H1 (cell line): ENCODE results near the gene DAB2IP. TPM values are rescaled to one million over a fixed set of nuclear protein-coding genes. Genes with fewer than 3 reads are reported as not detected.

Experiments used
- polyA plus RNA-seq, 7 experiments: library from polyadenylated mRNA; depleted of rRNA in 3 of 7; stranded (reverse) in 5 of 7; unstranded in 2 of 7; fragments of >200 nt in 5 of 7; fragments of 200-250 nt in 2 of 7; gene quantifications; 1 replicate in 5 of 7; 2 replicates in 1 of 7; 4 replicates in 1 of 7; pipeline versions ENCODE4 v1.2.1 to v1.2.3, GENCODE V29; 2011 to 2013; ENCODE audit warnings: missing spikeins in 2 of 7, mixed read lengths in 2 of 7
- total RNA-seq: library from RNA; stranded (reverse); fragmentation: NEBNext Ultra II Directional; extraction: Animal tissue kit (Norgen Biotek cat#: 25700); gene quantifications from 2 replicates; pipeline ENCODE4 v1.2.1, GENCODE V29; 2021
- TF ChIP-seq, protein P1 (sequence below): fragments of 300-600 bp; sonication (generic); IDR thresholded peaks from 2 replicates; pipeline ENCODE4 v1.7.1; 2012; ENCODE audit warnings: low read length, moderate library complexity, mild to moderate bottlenecking, inconsistent platforms; ENCODE audit not compliant: insufficient replicate concordance

DAB2IP gene
- total and polyA plus RNA-seq, 2 of the 8 experiments (the other 6 are each of a cell fraction or from before 2014, with no cell fraction given), result 19.7 to 39.5 TPM

DNA sequence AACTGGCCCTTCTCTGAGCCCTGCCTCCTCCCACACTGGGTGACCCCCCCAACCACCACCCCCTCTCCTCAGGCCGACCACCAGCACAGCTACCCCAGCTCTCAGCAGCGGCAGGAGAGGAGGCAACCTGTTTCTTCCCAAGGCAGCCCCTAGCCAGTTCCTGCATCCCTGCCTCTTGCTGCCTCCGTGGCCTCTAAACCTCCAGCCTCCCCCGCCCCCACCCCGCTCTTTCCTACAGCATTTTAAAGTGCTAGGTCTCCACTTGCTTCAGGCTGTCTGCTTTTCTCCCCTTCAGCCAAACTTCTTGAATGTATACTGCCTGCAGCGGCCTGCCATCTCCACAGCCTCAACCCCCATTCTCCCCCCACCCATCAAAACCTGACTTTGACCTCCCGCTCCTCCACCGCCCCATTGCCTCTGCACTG is 135.6 kb downstream of the DAB2IP start (continued):
- TF ChIP-seq, protein P1, sequence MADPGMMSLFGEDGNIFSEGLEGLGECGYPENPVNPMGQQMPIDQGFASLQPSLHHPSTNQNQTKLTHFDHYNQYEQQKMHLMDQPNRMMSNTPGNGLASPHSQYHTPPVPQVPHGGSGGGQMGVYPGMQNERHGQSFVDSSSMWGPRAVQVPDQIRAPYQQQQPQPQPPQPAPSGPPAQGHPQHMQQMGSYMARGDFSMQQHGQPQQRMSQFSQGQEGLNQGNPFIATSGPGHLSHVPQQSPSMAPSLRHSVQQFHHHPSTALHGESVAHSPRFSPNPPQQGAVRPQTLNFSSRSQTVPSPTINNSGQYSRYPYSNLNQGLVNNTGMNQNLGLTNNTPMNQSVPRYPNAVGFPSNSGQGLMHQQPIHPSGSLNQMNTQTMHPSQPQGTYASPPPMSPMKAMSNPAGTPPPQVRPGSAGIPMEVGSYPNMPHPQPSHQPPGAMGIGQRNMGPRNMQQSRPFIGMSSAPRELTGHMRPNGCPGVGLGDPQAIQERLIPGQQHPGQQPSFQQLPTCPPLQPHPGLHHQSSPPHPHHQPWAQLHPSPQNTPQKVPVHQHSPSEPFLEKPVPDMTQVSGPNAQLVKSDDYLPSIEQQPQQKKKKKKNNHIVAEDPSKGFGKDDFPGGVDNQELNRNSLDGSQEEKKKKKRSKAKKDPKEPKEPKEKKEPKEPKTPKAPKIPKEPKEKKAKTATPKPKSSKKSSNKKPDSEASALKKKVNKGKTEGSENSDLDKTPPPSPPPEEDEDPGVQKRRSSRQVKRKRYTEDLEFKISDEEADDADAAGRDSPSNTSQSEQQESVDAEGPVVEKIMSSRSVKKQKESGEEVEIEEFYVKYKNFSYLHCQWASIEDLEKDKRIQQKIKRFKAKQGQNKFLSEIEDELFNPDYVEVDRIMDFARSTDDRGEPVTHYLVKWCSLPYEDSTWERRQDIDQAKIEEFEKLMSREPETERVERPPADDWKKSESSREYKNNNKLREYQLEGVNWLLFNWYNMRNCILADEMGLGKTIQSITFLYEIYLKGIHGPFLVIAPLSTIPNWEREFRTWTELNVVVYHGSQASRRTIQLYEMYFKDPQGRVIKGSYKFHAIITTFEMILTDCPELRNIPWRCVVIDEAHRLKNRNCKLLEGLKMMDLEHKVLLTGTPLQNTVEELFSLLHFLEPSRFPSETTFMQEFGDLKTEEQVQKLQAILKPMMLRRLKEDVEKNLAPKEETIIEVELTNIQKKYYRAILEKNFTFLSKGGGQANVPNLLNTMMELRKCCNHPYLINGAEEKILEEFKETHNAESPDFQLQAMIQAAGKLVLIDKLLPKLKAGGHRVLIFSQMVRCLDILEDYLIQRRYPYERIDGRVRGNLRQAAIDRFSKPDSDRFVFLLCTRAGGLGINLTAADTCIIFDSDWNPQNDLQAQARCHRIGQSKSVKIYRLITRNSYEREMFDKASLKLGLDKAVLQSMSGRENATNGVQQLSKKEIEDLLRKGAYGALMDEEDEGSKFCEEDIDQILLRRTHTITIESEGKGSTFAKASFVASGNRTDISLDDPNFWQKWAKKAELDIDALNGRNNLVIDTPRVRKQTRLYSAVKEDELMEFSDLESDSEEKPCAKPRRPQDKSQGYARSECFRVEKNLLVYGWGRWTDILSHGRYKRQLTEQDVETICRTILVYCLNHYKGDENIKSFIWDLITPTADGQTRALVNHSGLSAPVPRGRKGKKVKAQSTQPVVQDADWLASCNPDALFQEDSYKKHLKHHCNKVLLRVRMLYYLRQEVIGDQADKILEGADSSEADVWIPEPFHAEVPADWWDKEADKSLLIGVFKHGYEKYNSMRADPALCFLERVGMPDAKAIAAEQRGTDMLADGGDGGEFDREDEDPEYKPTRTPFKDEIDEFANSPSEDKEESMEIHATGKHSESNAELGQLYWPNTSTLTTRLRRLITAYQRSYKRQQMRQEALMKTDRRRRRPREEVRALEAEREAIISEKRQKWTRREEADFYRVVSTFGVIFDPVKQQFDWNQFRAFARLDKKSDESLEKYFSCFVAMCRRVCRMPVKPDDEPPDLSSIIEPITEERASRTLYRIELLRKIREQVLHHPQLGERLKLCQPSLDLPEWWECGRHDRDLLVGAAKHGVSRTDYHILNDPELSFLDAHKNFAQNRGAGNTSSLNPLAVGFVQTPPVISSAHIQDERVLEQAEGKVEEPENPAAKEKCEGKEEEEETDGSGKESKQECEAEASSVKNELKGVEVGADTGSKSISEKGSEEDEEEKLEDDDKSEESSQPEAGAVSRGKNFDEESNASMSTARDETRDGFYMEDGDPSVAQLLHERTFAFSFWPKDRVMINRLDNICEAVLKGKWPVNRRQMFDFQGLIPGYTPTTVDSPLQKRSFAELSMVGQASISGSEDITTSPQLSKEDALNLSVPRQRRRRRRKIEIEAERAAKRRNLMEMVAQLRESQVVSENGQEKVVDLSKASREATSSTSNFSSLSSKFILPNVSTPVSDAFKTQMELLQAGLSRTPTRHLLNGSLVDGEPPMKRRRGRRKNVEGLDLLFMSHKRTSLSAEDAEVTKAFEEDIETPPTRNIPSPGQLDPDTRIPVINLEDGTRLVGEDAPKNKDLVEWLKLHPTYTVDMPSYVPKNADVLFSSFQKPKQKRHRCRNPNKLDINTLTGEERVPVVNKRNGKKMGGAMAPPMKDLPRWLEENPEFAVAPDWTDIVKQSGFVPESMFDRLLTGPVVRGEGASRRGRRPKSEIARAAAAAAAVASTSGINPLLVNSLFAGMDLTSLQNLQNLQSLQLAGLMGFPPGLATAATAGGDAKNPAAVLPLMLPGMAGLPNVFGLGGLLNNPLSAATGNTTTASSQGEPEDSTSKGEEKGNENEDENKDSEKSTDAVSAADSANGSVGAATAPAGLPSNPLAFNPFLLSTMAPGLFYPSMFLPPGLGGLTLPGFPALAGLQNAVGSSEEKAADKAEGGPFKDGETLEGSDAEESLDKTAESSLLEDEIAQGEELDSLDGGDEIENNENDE, result no peak
